HG02852 (cell line): ENCODE measurements around the gene MBTD1.

ENCODE experiments used
- ATAC-seq: cut with Tn5 transposase; IDR thresholded peaks from one replicate; pipeline ENCODE4 v1.9.1; 2021; ENCODE audit warnings: mild to moderate bottlenecking, moderate library complexity; ENCODE audit not compliant: unreplicated experiment

Gene MBTD1

GRCh38 chr17:51152766-51153209, 107.1 kb downstream of the MBTD1 start:
- no peak for ATAC-seq

- ATAC-seq = no peak
Observed at GRCh38 chr17:51150932-51151331, 108.9 kb downstream of the MBTD1 start.

GRCh38 chr17:51149163-51149562, 110.7 kb downstream of the MBTD1 start:
- ATAC-seq = no peak

GRCh38 chr17:51147650-51148049, 112.2 kb downstream of the MBTD1 start:
- ATAC-seq = no peak

- ATAC-seq = no peak
Observed at GRCh38 chr17:51144266-51145022, 115.4 kb downstream of the MBTD1 start.

- ATAC-seq = no peak
Observed at GRCh38 chr17:51142597-51142996, 117.3 kb downstream of the MBTD1 start.

GRCh38 chr17:51135956-51136355, 123.9 kb downstream of the MBTD1 start:
- no peak for ATAC-seq

- ATAC-seq = no peak
Observed at GRCh38 chr17:51133365-51133764, 126.5 kb downstream of the MBTD1 start.

- ATAC-seq = no peak
Observed at GRCh38 chr17:51132964-51133319, 126.9 kb downstream of the MBTD1 start.

- no peak for ATAC-seq
Observed at GRCh38 chr17:51128076-51128475, 131.8 kb downstream of the MBTD1 start.
